ENCODE results near the gene ZBTB38. TPM values are rescaled to one million over a fixed set of nuclear protein-coding genes. Genes with fewer than 3 reads are reported as not detected.

ZBTB38 gene
- total and polyA plus RNA-seq, 2 of the 13 experiments (the other 11 are each of a cell fraction or from before 2014, with no cell fraction given), result 26.8 to 51.7 TPM

GRCh38 chr3:141362736-141363135 is 5.6 kb upstream of the ZBTB38 start:
- FAIRE-seq, result no peak

GRCh38 chr3:141365201-141365600 is 3.1 kb upstream of the ZBTB38 start:
- 100% methylated on average over 1 of the region's 1 CpG for WGBS (ENCODE audit: low lambda C conversion rate)
- Histone ChIP-seq H3K4me3 (replicated peaks in 1 of 3; ENCODE audit: insufficient read depth in 1 of 3, low read depth in 2 of 3, low read length in 3 of 3) (no peak overlapping the region), H2AFZ (ENCODE audit: low read length) (no peak overlapping the region), H3K27ac (ENCODE audit: extremely low read length, insufficient read depth, low read length) (no peak overlapping the region), H3K79me2 (ENCODE audit: insufficient read depth, low read length) (peaks cover 16% of the 10 kb centered on the region), H3K9me3 (ENCODE audit: low read length) (no peaks in the 10 kb centered on the region), H3K9ac (ENCODE audit: insufficient read depth, low read depth, low read length) (no peak overlapping the region), H3K27me3 (ENCODE audit: control insufficient read depth in 1 of 2, insufficient read depth in 2 of 2, low read length in 2 of 2) (no peaks in the 10 kb centered on the region), H4K20me1 (ENCODE audit: insufficient read depth, low read length) (no peaks in the 10 kb centered on the region), H3K36me3 (replicated peaks in 1 of 2; ENCODE audit: control insufficient read depth in 1 of 2, insufficient read depth in 2 of 2, low read length in 2 of 2) (no peaks in the 10 kb centered on the region), H3K4me1 (ENCODE audit: insufficient read depth, low read length) (peaks cover 64% of the 10 kb centered on the region), H3K4me2 (ENCODE audit: low read depth, low read length) (no peak overlapping the region)
- in situ Hi-C loops (cut with HindIII; ENCODE audit: extremely low pct_ligation_motif_present, low pct_unique_long_range_greater_than_20kb) (loop anchor here (5.0 kb wide), 1 partner anchor 37 kb away; no protein-coding TSS in a partner anchor), intact Hi-C loops (cut with micrococcal nuclease; ENCODE audit: unreplicated experiment) (no loop called here)
- ATAC-seq, result no peak
- CTCF ChIA-PET (ENCODE audit: low intra/inter-chr PET ratio, low total read pairs), result no interaction called here
- DNase-seq (ENCODE audit: low spot score), result no peak
- BruUV-seq (replicated peaks), result no TSS peak
- POLR2A ChIA-PET, result interaction anchor here (0.7 kb wide), 1 partner anchor 33 kb away, joined by 3 read pairs; no protein-coding TSS in a partner anchor
- no peak for FAIRE-seq
- no peak for TF ChIP-seq ZNF234 (CRISPR knock-in tag; conservative IDR thresholded peaks at IDR 0.05)
- TF ChIP-seq ZNF800 (CRISPR knock-in tag; IDR thresholded peaks at IDR 0.05), result no peak
- TF ChIP-seq ZNF672 (CRISPR knock-in tag; IDR thresholded peaks at IDR 0.05), result no peak
- no peak for TF ChIP-seq HCFC1 (IDR thresholded peaks at IDR 0.05; ENCODE audit: low read depth, low read length)
- TF ChIP-seq ZNF3 (CRISPR knock-in tag; IDR thresholded peaks at IDR 0.05), result no peak
- TF ChIP-seq HMG20A (CRISPR knock-in tag; IDR thresholded peaks at IDR 0.05; ENCODE audit: borderline replicate concordance), result no peak
- TF ChIP-seq AKAP8 (CRISPR knock-in tag; IDR thresholded peaks at IDR 0.05), result no peak
- no peak for TF ChIP-seq ZFP82 (CRISPR knock-in tag; IDR thresholded peaks at IDR 0.05; ENCODE audit: borderline replicate concordance)
- no peak for TF ChIP-seq BRCA1 (CRISPR knock-in tag; IDR thresholded peaks at IDR 0.05)
- TF ChIP-seq ZBTB21 (CRISPR knock-in tag; IDR thresholded peaks at IDR 0.05), result no peak
- TF ChIP-seq ZNF232 (CRISPR knock-in tag; IDR thresholded peaks at IDR 0.05; ENCODE audit: borderline replicate concordance), result no peak
- TF ChIP-seq ZMAT3 (CRISPR knock-in tag; conservative IDR thresholded peaks at IDR 0.05), result no peak
- no peak for TF ChIP-seq ZSCAN31 (CRISPR knock-in tag; IDR thresholded peaks at IDR 0.05; ENCODE audit: low read depth)
- TF ChIP-seq PRDM15 (CRISPR knock-in tag; IDR thresholded peaks at IDR 0.05), result no peak
- TF ChIP-seq MTA1 (CRISPR knock-in tag; IDR thresholded peaks at IDR 0.05; ENCODE audit: borderline replicate concordance), result no peak

More at GRCh38 chr3:141362736-141363135, 5.6 kb upstream of the ZBTB38 start:
- BruUV-seq (replicated peaks), result no TSS peak
- WGBS (ENCODE audit: low lambda C conversion rate), result 93% methylated on average over 1 of the region's 1 CpG
- H3K9me3 ChIP-seq (ENCODE audit: low read length), result no peaks in the 10 kb centered on the region
- DNase-seq (ENCODE audit: low spot score), result no peak
- H3K79me2 ChIP-seq (ENCODE audit: insufficient read depth, low read length), result no peaks in the 10 kb centered on the region
- no peaks in the 10 kb centered on the region for H4K20me1 ChIP-seq (ENCODE audit: insufficient read depth, low read length)
- no peaks in the 10 kb centered on the region for H3K27me3 ChIP-seq (ENCODE audit: control insufficient read depth in 1 of 2, insufficient read depth in 2 of 2, low read length in 2 of 2)
- H2AFZ ChIP-seq (ENCODE audit: low read length), result no peak overlapping the region
- ATAC-seq, result no peak
- intact Hi-C loops (cut with micrococcal nuclease; ENCODE audit: unreplicated experiment), result no loop called here
- no peak overlapping the region for H3K4me3 ChIP-seq (replicated peaks in 1 of 3; ENCODE audit: insufficient read depth in 1 of 3, low read depth in 2 of 3, low read length in 3 of 3)
- H3K9ac ChIP-seq (ENCODE audit: insufficient read depth, low read depth, low read length), result no peak overlapping the region
- TF ChIP-seq STAT5B (CRISPR knock-in tag; IDR thresholded peaks at IDR 0.05) (no peak), HNRNPK (IDR thresholded peaks at IDR 0.05; ENCODE audit: low read depth, low read length, poor library complexity, severe bottlenecking) (peak; percentile 62)
- H3K4me1 ChIP-seq (ENCODE audit: insufficient read depth, low read length), result peaks cover 41% of the 10 kb centered on the region
- CTCF ChIA-PET (ENCODE audit: low intra/inter-chr PET ratio, low total read pairs), result no interaction called here
- H3K36me3 ChIP-seq (replicated peaks in 1 of 2; ENCODE audit: control insufficient read depth in 1 of 2, insufficient read depth in 2 of 2, low read length in 2 of 2), result no peaks in the 10 kb centered on the region
- in situ Hi-C loops (cut with HindIII; ENCODE audit: extremely low pct_ligation_motif_present, low pct_unique_long_range_greater_than_20kb), result no loop called here
- no peak overlapping the region for H3K27ac ChIP-seq (ENCODE audit: extremely low read length, insufficient read depth, low read length)
- POLR2A ChIA-PET, result no interaction called here
- no peak overlapping the region for H3K4me2 ChIP-seq (ENCODE audit: low read depth, low read length)

Data from HepG2 (cell line).